Erythroblast (primary cell): ENCODE results near the gene TMEM191B.
"Not testable (repeated sequence)": the region's sequence is repeated elsewhere in the genome, so short reads cannot be mapped to it uniquely, and the experiment has no call there.

ENCODE experiments used
- GATA1 ChIP-seq: IDR thresholded peaks from 2 replicates; pipeline ENCODE4 v1.6.1; 2011; ENCODE audit warnings: low read depth, mild to moderate bottlenecking, control low read depth, low read length, moderate library complexity
- POLR2A ChIP-seq: IDR thresholded peaks from 2 replicates; pipeline ENCODE4 v1.6.1; 2011; ENCODE audit warnings: mild to moderate bottlenecking, low read length

DNA sequence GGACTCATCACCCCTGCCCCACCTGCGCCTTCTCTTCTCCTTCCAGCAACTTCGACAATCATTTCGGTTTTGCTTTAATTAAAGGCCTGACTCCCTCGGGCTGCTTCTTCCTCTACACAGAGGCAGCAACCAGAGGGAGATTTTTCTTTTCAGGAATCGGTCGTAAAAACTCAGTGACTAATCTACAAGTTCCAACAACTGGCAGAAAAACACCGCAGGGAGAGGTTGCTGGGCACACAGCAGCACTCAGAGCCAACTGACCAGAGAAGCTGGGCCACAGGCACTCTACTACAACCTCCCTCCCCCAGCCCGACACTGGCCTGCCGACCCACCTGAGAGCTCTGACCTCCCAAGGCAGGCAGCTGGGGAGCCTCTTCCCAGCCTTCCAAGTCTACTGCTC, 48.1 kb downstream of the TMEM191B start:
- TF ChIP-seq POLR2A, GATA1: not testable (repeated sequence)
